HL-60/S4 (cell line): ENCODE measurements around the gene CPLX3.

ENCODE experiments used
- in situ Hi-C: fragments of 300-500 bp; cut with MboI; formaldehyde crosslinking; loops from 2 replicates; pipeline ENCODE4 v1.14.3; 2022; ENCODE audit warnings: low sequenced_read_pairs

The CPLX3 gene

DNA sequence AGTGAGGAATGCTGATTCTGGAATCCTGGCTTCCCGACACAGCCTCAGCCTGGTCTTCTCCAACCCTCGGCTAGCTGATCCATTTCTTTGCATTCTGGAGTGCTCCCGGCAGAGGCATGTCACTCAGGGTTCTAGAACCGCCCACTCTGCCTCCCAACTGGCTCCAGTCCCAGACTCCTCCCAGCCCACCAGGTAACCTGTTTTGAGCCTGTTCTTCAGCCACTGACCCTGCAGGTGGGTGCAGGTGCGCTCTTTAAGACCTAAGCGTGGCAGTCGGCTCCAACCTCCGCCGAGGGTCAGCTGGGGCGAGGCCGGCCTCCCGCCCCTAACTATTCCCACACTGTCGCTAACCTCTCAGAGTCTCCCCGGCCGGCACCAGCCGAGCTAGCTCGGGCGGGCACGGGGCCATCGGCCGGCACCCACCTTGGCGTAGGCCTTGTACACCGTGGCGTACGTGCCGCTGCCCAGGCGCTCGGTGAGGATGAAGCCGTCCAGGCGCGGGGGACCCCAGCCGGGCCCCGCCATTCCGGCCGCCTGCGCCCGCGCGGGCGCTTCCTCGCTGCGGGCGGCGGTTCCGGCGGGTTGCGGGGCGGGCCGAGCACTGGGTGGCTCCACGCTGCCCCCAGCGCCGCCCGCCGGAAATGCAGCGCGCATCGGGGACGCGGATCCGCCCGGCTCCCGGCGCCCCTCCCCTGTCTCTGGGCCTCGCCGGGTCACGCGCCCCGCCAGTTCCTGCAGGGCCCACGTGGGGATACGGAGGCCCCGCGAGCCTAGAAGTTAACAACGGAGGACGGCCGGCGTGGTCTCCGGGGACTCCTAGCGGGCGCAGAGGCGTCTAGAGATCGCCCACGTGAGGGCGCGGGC lies 16.4 kb downstream of the CPLX3 start, which contains the start of gene ULK3:
TSS of gene ULK3 (minus strand) at position 576 of the 864 bp plus-strand sequence. CDS start at position 525, 51 bp downstream.
- in situ Hi-C loops = no loop called here

DNA sequence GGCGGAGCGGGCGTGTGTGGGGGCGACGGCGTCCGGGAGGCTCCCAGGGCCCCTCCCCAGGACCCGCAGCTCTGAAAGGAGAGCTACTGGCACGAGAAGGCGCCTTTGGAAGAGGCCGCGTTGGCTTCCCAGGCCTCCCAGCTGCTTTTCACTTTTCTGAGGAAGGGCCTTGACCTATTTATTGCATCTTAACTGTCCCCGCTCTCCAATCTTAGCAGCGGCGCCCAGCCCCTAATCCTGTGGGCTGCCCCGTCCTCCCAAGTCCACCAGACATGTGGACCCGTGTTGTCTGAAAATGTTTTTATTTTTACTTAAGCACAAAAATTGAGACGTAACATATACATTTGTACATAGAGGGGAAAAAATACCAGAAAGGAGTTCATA lies 17.0 kb downstream of the CPLX3 start:
- in situ Hi-C loops = no loop called here

DNA sequence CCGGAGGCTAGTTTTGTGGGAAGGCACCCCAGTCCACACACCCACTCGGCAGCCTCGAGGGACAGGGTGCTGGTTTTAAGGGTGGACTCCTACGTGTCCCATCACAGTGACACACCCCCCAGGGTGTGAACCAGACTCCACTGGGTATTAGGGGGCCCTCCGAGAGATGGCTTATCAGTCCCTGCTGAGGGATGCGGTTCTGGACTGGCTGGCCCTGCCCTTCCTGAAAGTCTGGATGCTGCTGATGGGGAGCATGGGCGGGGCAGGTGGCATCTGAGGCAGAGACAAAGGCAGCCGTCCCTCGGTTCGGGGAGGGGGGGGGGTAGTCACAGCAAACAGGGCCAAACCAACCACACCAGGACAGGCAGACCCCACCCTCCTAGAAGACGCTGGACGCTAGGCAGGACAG lies 17.5 kb downstream of the CPLX3 start:
- in situ Hi-C loops = no loop called here

DNA sequence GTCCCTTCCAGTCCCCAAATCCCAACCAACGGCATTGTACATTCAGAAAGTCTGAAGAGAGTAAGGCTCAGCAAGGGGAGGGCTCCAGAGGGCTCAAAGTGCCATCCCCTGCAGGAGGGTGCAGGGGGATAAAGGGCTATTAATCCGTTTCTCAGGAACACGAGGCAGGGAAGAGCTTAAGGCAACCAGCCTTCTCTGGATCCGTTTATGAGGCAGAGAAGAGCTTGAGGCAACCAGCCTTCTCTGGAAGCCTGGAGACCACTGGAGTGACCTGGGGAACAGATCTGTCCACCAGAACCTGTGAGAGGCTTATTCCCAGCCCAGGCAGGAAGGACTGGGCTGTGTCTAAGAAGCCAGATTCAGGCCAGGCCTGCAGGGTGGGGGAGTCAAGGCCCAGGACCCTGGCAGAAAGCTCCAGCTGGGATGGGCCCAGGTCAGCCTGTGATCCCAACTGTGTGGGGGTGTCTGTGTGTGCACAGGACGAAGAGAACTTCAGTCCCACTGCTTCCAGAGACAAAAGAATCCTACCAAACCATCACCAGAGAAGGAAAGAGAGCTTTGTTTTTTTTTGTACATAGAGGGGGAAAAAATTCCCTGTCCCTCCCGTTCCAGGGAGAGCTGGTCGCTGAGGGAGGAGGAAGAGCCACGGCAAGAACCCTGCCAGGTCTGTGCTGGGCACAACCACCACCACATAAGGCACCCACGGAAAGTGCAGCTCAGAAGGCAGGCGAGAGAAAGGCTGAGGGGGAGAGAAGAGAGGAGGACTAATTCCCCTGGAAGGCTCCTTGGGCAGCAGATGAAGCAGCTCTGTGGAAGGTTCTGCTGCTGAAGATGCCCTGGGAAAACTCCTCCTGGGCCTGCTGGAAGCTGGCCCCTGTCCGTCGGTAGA lies 18.1 kb downstream of the CPLX3 start:
- in situ Hi-C loops = no loop called here

DNA sequence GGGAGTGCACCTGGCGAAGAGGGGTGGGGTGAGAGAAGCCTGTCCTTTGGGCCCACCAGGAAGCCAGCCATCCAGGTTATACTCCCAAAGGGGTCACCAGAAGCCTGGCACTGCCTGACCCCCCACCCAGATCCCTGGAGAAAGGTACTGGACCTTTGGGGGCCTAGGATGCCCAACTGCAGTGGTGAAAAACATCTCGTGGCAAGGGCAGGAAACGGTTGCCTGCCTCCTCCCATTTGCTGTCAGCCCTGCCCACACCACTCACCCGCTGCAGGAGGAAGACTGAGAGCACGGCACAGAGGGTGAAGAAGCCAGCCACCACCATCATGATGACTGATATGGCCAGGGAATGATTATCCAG lies 18.8 kb downstream of the CPLX3 start:
- in situ Hi-C loops = no loop called here

DNA sequence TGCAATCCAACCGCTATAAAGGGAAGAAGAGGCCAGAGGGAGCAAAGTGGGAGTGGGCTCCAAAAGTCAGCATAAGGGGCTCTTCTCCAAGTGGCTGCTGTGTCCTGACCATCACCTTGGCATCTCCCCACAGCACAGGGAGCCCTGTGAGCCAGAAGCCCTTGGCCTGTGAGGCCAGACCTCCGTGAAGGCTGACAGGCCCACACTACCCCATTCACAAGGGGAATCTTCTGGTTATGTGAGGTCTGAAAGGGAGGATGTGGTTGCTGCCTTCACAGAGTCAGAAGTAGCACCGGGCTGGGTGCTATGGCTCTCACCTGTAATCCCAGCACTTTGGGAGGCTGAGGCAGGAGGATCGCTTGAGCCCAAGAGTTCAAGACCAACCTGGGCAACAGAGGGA lies 19.2 kb downstream of the CPLX3 start:
- in situ Hi-C loops = no loop called here

DNA sequence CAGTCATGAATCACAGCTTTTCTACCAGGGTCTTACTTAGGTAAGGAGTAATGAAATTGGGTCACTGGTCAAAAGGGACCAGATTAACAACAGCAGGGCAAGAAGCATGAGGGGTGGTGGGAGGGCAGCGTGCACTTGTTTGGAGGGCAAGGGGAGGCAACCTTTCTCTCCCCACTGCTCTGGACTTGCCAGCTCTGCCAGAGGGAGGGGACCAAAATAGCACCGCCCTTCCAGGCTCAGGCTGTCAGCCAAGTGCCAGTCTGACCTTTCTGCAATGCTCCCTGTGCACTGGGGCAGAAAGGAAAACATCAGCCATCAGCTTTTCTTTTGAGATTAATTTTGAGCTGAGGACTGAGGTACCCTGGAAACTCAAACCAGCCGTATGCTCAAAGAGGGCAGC lies 21.0 kb downstream of the CPLX3 start:
- in situ Hi-C loops = no loop called here

DNA sequence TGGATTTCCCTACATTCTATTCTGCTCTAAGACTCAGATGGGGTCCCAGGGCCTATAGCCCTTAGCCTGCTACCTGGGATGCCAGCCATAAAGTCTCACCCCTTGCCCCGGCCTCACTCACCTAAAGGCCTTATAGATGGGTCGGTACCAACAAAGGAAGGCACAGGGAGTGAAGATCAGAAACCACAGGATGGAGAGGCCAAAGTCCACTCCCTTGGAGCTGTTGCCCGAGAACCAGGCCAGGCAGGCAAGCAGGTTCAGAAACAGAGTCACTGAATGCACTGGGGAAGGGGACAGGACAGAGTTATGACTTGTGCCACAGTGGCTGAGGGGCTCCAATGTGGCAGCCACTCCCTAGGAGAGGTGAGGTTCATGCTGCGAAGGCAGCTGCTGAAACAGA lies 24.0 kb downstream of the CPLX3 start:
- in situ Hi-C loops = no loop called here

DNA sequence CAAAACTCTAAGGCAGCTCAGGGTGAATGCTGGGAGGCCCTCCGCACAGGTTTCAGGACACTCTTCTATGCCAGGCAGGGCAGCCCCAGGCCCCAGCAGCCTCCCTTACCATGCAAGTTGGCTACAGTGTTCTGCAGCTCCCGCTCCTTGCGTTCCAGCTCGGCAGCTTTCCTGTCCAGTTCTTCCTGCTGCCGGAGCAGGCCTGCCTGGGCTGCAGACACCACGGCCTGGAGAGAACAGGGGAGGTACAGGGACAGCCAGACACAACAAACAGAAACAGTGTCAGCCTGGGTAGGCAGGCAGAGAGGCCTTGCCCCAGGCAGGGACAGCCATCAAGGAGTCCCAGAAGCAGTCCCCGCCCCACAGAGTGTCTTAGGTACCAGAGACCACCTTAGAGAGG lies 25.5 kb downstream of the CPLX3 start:
- in situ Hi-C loops = no loop called here

DNA sequence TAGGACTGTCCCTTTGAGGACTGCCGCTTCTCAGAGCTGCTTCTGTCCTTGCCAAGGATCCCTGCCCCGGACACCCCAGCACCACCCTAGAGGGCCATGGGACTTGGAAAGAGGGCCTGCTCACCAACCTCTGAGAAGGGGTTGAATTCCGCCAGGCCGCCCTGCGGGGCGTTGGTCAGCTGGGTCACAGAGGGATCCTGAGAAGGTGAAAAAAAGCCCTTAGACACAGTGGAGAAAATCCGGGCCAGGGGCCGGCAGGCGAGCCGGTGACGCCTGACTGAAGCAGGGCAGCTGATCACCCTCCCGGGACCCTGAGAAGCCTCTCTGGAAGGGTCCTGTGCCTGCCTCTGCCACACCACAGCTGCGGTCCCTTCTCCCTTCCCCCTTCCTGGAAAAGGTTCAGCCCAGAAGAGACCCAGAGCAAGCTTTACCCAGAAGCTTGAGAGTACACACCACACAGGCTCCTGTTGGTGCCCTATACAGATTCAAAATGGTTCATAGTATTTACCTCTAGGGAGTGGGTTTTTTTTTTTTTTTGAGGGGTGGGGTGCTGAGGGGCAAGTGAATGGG lies 28.1 kb downstream of the CPLX3 start:
- in situ Hi-C loops = no loop called here

DNA sequence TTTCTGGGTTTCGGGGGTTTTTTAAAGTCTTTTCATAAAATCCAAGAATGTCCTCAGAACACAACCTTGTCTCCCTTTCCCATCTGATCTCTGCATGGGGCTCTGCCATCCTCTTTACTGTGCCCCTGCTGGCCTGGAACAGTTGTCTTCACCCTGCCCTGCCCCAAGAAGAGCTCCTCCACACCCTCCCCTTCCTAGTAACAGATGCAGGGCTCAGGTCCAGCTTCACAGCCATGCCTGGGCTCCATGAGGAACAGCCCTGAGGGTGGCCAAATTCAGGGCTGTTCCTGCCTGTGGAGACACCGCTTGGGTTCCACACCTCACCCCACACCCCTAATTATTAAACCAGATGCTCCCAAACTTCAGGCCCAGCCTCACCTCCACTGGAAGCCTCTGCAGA lies 29.4 kb downstream of the CPLX3 start:
- in situ Hi-C loops = no loop called here

DNA sequence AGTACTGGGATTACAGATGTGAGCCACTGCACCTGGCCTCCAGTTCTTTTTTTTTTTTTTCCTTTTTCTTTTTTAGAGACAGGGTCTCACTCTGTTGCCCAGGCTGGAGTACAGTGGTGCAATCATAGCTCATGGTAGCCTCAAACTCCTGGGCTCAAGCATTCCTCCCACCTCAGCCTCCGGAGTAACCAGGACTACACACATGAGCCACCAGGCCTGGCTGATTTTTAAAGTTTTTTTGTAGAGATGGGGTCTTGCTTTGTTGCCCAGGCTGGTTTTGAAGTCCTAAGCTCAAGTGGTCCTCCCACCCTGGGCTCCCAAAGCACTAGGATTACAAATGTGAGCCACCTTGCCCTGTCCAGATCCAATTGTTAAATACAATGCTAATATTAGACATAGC lies 30.1 kb downstream of the CPLX3 start:
- in situ Hi-C loops = no loop called here

DNA sequence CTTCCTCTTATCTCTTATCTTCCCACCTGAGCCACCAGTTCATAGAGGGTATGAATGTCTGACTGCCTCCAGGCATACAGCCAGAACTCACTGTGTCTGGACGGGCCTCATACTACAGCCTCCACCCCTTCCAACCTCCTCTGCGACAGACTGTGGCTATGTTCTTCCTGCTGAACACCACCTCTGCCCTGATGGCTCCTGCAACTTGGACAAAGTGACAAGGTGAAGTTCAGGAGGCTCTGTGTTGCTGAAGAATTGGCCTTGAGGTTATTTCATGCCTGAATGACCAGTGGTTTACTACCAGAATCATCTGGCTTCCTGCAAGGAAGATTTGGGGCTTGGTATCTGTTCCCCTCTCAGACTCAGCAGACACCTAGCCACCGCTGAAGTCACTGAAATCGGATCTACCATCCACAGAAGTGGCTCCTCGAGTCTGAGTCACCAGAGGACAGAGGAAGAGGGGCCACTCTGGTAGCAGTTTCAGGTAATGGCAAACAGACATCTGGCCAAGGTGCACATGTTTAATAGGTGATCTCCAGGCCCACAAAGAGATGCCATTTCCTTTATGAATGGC lies 30.7 kb downstream of the CPLX3 start:
- in situ Hi-C loops = no loop called here

DNA sequence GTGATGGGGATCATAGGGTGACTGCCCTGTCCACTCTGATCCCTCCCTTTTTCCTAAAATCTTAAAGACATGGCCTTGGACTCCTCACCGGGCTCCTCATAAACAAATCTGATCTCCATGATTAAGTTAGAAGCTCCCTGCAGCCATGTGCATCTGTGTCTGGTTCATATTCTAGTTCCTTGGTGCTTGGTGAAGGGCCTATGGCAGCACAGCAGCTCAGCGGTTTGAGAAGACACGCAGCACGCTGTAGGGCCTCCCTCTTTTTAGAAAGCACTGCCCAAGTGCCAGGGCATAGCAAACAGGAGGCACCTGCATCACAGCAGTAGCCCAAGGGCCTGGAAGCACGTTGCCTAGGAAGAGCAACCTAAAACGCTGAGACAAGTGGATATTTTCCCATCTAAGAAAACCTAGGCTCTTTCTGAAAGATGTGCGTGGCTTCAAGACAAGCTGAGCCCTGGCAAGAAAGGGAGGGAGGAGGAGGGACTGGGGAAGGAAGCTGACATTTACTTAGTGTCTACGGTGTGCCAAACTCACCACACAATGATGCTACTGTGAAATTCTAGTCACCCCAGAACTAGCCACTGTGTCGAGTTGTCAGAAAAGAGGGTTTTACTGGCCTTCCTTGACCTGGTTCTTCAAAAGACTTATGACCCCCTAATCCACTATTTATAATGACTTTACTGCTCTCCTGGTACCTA lies 31.4 kb downstream of the CPLX3 start:
- in situ Hi-C loops = no loop called here

DNA sequence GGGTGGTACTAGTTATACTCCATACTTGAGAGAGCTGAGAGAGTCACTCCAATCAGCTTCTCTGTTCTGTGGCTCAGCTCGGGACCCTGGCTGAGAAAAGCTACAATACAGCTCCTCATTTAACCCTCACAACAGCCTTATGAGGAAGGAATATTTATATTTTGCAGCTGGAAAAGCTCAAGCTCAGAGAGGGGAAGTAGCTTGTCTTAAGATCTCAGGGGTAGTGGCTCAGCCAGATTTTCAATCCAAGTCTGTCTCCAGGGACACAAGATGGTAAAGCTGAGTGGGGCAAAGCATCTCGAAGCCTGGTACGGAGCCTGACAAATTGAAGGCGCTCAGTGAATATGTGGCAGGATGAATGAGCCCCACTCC lies 31.9 kb downstream of the CPLX3 start:
- in situ Hi-C loops = no loop called here

DNA sequence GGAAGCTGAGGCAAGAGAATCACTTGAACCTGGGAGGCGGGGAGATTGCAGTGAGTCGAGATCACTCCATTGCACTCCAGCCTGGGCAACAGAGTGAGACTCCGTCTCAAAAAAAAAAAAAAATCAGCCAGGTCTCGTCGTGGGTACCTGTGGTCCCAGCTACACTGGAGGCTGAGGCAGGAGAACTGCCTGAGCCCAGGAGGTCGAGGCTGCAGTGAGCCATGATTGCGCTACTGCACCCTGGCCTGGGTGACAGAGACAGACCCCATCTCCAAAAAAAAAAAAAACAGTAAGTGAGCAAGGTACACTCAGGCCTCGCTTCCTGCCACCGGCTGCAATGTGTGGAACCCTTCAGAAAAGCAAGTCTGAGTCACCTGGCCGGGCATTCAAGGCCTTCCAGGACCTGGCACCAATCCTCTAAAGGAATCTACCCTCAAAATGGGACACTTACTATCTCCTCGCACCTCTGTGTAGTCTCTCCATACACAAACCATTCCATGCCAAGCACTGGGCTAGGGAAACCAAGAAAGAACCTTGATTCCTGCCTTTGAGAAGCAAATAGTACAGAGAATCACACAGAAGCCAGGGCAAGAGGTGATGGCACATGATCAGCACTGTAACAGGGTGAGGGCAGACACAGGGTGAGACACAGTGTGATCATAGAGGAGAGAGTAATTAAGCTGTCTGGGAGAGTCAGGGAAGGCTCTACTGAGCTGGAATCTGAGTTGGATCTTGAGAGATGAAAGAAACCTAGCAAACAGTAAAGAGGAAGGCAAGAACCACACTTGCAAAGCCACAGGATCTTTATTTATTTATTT lies 37.0 kb downstream of the CPLX3 start:
- in situ Hi-C loops = no loop called here

DNA sequence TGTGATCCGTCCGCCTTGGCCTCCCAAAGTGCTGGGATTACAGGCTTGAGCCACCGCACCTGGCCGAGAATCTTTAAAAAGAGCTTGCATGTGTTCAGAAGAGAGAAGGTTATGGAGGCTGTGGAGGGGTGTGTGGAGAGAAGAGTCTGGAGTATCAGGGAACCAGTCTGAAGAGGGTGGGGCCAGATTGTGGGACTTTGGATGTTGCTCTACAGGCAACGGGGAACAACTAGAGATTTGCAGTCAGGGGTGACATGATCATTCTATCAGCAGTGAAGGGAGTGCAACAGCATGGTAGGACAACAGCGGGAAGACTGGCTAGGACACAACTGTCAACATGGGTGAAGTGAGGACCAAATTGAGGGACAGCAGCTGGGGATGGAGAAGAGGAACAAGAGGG lies 37.9 kb downstream of the CPLX3 start:
- in situ Hi-C loops = no loop called here

DNA sequence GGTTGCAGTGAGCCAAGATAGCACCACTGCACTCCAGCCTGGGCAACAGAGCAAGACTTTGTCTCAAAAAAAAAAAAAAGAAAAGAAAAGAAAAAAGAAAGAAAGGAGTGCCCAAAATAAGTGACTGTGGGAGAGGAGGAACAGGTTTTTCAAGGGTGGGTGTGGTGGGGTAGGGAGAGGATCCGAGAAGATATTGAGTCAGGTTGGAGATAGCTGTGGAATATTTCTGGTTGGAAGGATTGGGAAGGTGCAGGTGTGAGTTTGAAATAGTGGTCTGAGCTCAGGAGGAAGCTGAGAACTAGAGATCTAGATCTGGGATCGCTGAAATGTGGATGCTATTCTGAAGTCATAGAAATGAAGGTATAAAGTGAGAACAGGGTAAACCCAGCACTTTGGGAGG lies 38.9 kb downstream of the CPLX3 start:
- in situ Hi-C loops = no loop called here

DNA sequence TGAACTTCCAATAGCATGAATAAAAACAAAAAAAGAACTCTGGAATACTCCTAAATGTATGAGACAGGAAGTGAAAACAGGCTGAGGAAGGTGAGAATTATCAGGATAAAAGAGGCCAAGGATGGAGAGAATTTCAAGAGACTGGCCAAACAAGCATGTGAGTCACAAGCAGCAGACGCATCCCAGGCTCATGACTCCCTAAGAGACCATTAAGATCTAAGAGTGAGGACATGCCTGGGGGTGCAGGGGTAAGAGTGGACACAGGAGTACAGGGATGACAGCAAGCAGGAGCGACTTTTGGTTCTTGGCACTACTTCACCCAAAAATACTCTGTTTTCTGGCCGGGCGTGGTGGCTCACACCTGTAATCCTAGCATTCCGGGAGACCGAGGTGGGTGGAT lies 39.7 kb downstream of the CPLX3 start:
- in situ Hi-C loops = no loop called here

DNA sequence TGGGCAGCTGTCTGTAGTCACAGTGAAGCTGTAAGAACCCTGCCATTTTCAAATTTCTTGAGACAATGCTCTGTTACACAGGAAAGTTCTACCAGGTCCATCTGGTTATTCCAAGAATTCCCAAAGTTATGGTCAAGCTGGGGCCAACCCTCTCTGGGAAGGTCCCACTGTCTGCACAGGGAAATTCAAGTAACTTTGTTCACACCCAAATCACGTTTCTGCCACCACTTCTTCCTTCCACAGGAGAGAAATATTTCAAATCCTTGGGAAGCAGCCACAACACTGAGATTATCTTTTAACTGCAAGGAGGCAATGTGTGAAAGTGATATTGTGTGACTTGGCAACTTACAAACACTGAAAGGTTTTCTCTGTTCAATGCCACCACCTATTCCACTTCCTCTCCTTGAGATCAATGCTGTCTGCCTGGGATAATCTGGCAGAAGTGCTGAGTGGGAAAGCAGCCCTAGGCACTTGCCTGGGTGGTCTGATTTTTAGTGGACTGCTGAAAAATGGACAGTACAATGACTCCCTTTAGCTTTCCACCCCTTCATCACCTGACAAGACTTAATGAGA lies 41.1 kb downstream of the CPLX3 start:
- in situ Hi-C loops = no loop called here
